ENCODE measurements around the gene TMEM151A.

GRCh38 chr11:66328031-66328301 lies 36.3 kb downstream of the TMEM151A start:
- TF ChIP-seq CTCF (IDR thresholded peaks at IDR 0.05) (no peak), POLR2A (IDR thresholded peaks at IDR 0.05) (peak in 1 of 2 donors; percentile 2)
